Nephron progenitor cell (in vitro differentiated cells): Measurements from ENCODE around the gene LCP1.

Source experiments
- DNase-seq: peaks from one replicate; pipeline ENCODE4 v3.0.0; 2021
- H3K27ac Mint-ChIP-seq: 2 replicates; pipeline ENCODE4 v1.8.0; 2021; ENCODE audit warnings: mild to moderate bottlenecking, moderate library complexity, mixed read lengths
- H3K27me3 Mint-ChIP-seq: 2 replicates; pipeline ENCODE4 v1.8.0; 2021; ENCODE audit warnings: mild to moderate bottlenecking, low read depth, mixed read lengths; ENCODE audit not compliant: poor library complexity
- H3K36me3 Mint-ChIP-seq: 2 replicates; pipeline ENCODE4 v1.8.0; 2021; ENCODE audit warnings: low read depth, mixed read lengths
- H3K4me1 Mint-ChIP-seq: 2 replicates; pipeline ENCODE4 v1.8.0; 2021; ENCODE audit warnings: mixed read lengths
- H3K4me3 Mint-ChIP-seq: 2 replicates; pipeline ENCODE4 v1.8.0; 2021; ENCODE audit warnings: mild to moderate bottlenecking, moderate library complexity, mixed read lengths
- H3K9me3 Mint-ChIP-seq: 2 replicates; pipeline ENCODE4 v1.8.0; 2021; ENCODE audit warnings: mild to moderate bottlenecking, moderate library complexity, mixed read lengths
- CTCF ChIP-seq: fragments of 200-600 bp; sonication (generic); IDR thresholded peaks from 2 replicates; pipeline ENCODE4 v1.5.0; 2021; ENCODE audit warnings: antibody characterized with exemption

The LCP1 gene

GRCh38 chr13:46126552-46127357 is 55.2 kb downstream of the LCP1 start:
- no peak overlapping the region for H3K4me3 Mint-ChIP-seq
- H3K9me3 Mint-ChIP-seq, result no peaks in the 10 kb centered on the region
- no peaks in the 10 kb centered on the region for H3K36me3 Mint-ChIP-seq
- H3K4me1 Mint-ChIP-seq, result peaks cover 17% of the 10 kb centered on the region
- H3K27me3 Mint-ChIP-seq, result no peaks in the 10 kb centered on the region
- peak; percentile 75 for DNase-seq
- no peak overlapping the region for H3K27ac Mint-ChIP-seq
- peak; percentile 89 for TF ChIP-seq CTCF

DNA sequence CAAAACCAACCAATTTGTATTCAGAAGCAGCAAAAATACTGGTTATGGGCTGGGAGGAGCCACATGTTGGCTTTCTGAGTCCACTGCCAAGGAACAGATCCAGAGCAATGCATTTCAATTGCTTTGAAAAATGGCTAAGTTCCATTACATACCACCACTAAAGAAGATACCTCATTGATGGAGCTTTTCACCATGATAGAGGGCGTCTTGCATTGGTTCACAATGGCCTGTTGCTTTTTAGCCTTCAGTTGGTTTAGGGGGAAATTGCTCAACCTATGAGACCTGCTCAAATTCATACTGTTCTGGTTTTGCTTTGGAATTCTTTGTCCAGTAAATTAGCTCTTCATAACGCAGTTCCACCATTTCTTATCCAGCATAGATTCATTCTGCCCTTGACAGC is 55.9 kb downstream of the LCP1 start:
- Mint-ChIP-seq H3K36me3 (no peaks in the 10 kb centered on the region), H3K4me1 (peaks cover 17% of the 10 kb centered on the region), H3K27me3 (no peaks in the 10 kb centered on the region), H3K27ac (no peak overlapping the region), H3K9me3 (no peaks in the 10 kb centered on the region), H3K4me3 (no peak overlapping the region)
- no peak for DNase-seq
- TF ChIP-seq CTCF, result no peak

DNA sequence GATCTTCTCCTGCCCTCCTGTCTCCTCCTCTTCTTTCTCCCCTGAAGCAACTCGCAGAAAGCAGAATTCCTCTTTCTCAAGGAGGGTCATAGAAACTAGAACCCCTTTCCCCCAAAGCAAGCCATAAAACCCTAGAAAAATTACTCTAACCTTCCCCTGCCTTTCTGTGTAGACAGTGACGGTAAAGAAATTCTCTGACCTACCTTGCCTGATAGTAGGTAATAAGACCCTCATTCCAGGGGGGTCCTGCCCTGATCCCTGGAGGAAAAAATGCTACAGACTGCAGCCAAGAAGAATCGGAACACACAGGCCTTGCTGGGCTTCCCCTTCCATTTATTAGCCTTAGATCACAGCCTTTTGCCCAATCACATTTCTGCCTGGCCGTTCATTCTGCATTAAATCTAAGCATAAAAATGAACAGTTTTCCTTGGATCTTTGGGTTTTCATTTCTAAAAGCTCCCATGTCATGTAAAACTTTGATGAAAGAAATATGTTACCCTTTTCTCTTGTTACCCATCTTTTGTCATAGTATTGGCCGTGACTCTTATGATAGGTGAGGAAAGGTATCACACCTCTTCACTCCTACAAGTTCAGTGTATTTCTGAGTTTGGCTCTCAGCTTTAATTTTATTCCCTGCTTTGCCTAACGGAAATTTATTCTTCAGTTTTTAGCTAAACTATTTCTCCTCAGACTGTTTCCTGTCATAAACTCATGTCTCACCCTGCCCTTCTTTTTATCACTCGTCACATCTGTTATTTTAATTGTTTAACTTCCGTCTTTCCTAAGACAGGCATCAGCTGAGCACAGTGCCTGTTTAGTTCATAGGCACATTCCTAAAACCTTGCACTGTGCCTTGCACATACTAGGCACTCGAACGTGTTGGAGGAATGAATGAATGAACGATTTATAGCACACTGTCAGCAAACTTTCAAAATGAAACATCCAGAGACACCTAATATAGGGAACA is 56.7 kb downstream of the LCP1 start:
- no peak for DNase-seq
- Mint-ChIP-seq H3K4me1 (peaks cover 17% of the 10 kb centered on the region), H3K27me3 (no peaks in the 10 kb centered on the region), H3K36me3 (no peaks in the 10 kb centered on the region), H3K27ac (no peak overlapping the region), H3K9me3 (no peaks in the 10 kb centered on the region), H3K4me3 (no peak overlapping the region)
- no peak for TF ChIP-seq CTCF

GRCh38 chr13:46124531-46124966 is 57.4 kb downstream of the LCP1 start:
- H3K36me3 Mint-ChIP-seq, result no peaks in the 10 kb centered on the region
- no peak for TF ChIP-seq CTCF
- no peaks in the 10 kb centered on the region for H3K9me3 Mint-ChIP-seq
- H3K4me3 Mint-ChIP-seq, result no peak overlapping the region
- no peak overlapping the region for H3K27ac Mint-ChIP-seq
- no peak for DNase-seq
- H3K27me3 Mint-ChIP-seq, result no peaks in the 10 kb centered on the region
- peaks cover 17% of the 10 kb centered on the region for H3K4me1 Mint-ChIP-seq

DNA sequence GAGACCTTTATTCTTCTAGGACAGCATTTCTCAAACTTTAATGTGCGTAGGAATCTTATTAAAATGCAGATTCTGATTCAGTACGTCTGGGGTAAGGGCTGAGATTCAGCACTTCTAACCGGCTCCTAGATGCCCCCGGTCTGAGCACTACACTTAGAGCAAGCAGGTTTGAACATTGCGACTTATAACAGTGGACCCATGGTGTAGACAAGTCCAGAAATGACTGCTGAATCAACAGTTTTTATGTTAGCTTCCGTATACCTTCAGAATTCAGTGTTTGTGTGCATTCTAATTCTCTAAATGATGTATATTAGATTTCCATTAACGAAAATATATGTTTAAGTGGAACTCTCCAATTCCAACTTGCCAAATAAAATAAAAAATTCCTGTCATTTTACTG is 59.7 kb downstream of the LCP1 start:
- no peaks in the 10 kb centered on the region for H3K36me3 Mint-ChIP-seq
- no peak for DNase-seq
- peaks cover 3% of the 10 kb centered on the region for H3K27me3 Mint-ChIP-seq
- H3K4me1 Mint-ChIP-seq, result peaks cover 17% of the 10 kb centered on the region
- H3K27ac Mint-ChIP-seq, result no peak overlapping the region
- no peak overlapping the region for H3K4me3 Mint-ChIP-seq
- H3K9me3 Mint-ChIP-seq, result no peaks in the 10 kb centered on the region
- TF ChIP-seq CTCF, result no peak
